ENCODE results near the gene MAPK8IP2. TPM values are rescaled to one million over a fixed set of nuclear protein-coding genes. Genes with fewer than 3 reads are reported as not detected.
"Not testable (repeated sequence)": the region's sequence is repeated elsewhere in the genome, so short reads cannot be mapped to it uniquely, and the experiment has no call there.

The MAPK8IP2 gene
- polyA plus RNA-seq, 1 experiment = 0.39 TPM

GRCh38 chr22:50653256-50653655, 52.7 kb downstream of the MAPK8IP2 start:
- Histone ChIP-seq H3K4me3 (ENCODE audit: low read depth, low read length) (no peak overlapping the region), H3K36me3 (ENCODE audit: control insufficient read depth, insufficient read depth, low read length) (no peaks in the 10 kb centered on the region), H3K27me3 (ENCODE audit: control insufficient read depth, insufficient read depth, low read length) (no peaks in the 10 kb centered on the region)
- DNase-seq (ENCODE audit: low read depth) = no peak
- TF ChIP-seq, protein P1, sequence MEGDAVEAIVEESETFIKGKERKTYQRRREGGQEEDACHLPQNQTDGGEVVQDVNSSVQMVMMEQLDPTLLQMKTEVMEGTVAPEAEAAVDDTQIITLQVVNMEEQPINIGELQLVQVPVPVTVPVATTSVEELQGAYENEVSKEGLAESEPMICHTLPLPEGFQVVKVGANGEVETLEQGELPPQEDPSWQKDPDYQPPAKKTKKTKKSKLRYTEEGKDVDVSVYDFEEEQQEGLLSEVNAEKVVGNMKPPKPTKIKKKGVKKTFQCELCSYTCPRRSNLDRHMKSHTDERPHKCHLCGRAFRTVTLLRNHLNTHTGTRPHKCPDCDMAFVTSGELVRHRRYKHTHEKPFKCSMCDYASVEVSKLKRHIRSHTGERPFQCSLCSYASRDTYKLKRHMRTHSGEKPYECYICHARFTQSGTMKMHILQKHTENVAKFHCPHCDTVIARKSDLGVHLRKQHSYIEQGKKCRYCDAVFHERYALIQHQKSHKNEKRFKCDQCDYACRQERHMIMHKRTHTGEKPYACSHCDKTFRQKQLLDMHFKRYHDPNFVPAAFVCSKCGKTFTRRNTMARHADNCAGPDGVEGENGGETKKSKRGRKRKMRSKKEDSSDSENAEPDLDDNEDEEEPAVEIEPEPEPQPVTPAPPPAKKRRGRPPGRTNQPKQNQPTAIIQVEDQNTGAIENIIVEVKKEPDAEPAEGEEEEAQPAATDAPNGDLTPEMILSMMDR (IDR thresholded peaks at IDR 0.05; ENCODE audit: insufficient read depth, low read depth, low read length) = no peak
- POLR2A ChIA-PET = no interaction called here
- CTCF ChIA-PET = no interaction called here

DNA sequence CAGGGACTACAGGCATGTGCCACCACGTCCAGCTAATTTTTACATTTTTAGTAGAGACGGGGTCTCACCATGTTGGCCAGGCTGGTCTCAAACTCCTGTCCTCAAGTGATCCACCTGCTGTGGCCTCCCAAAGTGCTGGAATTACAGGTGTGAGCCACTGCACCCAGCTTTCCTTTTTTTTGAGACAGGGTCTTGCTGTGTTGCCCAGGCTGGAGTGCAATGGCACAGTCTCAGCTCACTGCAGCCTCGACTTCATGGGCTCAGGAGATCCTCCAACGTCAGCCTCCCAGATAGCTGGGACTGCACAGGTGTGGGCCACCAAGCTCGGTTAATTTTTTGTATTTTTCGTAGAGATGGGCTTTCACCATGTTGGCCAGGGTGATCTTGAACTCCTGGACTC, 54.1 kb downstream of the MAPK8IP2 start:
- POLR2A ChIA-PET; CTCF ChIA-PET; H3K36me3 ChIP-seq (ENCODE audit: control insufficient read depth, insufficient read depth, low read length): not testable (repeated sequence)

DNA sequence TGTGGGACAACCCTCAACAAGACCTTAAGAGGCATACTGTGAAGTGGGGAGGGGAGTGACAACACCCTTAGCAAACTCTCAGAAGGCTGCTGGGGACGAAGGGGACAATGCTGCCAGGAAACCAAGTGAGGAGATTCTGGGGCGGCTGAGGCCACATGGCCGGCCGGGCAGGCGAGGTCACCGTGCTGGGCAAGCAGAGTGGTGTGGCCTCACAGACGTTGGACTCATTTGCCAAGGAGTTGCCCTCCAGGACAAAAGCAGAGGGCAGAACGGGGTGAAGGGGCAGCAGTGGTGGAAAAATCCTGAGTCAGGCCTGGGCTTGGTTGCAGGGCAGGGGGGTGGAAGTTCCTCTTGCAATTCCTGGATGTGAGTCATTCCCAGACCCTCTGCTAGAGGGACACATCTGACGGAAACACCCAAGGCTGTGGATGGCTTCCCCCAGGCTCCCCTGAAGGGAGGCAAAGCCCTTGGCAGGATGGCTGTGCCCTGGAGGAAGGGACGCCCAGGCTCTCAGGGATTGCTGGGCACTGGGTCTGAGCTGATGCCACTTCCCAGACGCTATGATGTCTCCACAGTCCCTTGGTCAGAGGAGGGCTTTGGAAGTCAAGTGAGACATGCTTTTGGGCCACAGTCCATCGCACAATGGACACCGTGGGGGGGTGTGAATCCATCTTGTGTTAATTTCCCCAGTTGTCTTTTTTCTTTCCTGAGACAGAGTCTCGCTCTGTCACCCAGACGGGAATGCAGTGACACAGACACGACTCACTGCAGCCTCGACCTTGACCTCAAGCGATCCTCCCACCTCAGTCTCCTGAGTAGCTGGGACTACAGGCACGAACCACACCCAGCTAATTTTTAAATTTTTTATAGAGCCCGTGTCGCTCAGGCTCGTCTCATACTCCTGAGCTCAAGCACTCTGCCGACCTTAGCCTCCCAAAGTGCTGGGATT, 55.8 kb downstream of the MAPK8IP2 start:
- DNase-seq (ENCODE audit: low read depth) = no peak
- Histone ChIP-seq H3K4me3 (ENCODE audit: low read depth, low read length) (no peak overlapping the region), H3K36me3 (ENCODE audit: control insufficient read depth, insufficient read depth, low read length) (no peaks in the 10 kb centered on the region), H3K27me3 (ENCODE audit: control insufficient read depth, insufficient read depth, low read length) (no peaks in the 10 kb centered on the region)
- CTCF ChIA-PET = interaction anchor here (0.8 kb wide), 1 partner anchor 15 kb away, joined by 3 read pairs; no protein-coding TSS in a partner anchor
- TF ChIP-seq, protein P1 (IDR thresholded peaks at IDR 0.05; ENCODE audit: insufficient read depth, low read depth, low read length) = no peak
- POLR2A ChIA-PET = no interaction called here

More for the DNA sequence above, 54.1 kb downstream of the MAPK8IP2 start:
- H3K27me3 ChIP-seq (ENCODE audit: control insufficient read depth, insufficient read depth, low read length); DNase-seq (ENCODE audit: low read depth); H3K4me3 ChIP-seq (ENCODE audit: low read depth, low read length): not testable (repeated sequence)

DNA sequence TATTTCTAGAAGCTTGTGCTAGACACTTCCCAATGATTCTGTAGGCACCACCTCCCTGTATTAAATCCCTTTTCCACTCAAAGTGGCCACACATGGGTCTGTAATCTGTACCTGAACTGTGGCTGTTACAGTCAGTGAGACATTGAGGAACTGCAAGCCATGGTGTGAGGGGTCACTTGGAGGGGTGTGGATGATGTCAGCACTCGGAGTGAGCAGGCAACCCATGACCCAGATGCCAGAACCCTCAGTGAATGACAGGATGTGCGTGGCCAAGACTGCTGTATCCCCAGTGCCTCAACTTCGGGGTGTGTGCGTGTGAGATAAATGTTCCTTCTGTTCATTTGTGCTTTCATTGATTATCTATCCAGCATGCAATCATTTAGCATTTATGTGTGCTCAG, 57.3 kb downstream of the MAPK8IP2 start:
- ChIA-PET POLR2A (no interaction called here), CTCF (no interaction called here)
- no peak for DNase-seq (ENCODE audit: low read depth)
- no peak overlapping the region for H3K4me3 ChIP-seq (ENCODE audit: low read depth, low read length)
- H3K36me3 ChIP-seq (ENCODE audit: control insufficient read depth, insufficient read depth, low read length) = no peaks in the 10 kb centered on the region
- TF ChIP-seq, protein P1 (IDR thresholded peaks at IDR 0.05; ENCODE audit: insufficient read depth, low read depth, low read length) = no peak
- no peaks in the 10 kb centered on the region for H3K27me3 ChIP-seq (ENCODE audit: control insufficient read depth, insufficient read depth, low read length)

GRCh38 chr22:50659711-50660110, 59.1 kb downstream of the MAPK8IP2 start:
- POLR2A ChIA-PET; H3K27me3 ChIP-seq (ENCODE audit: control insufficient read depth, insufficient read depth, low read length); H3K36me3 ChIP-seq (ENCODE audit: control insufficient read depth, insufficient read depth, low read length); CTCF ChIA-PET; DNase-seq (ENCODE audit: low read depth); H3K4me3 ChIP-seq (ENCODE audit: low read depth, low read length): not testable (repeated sequence)

DNA sequence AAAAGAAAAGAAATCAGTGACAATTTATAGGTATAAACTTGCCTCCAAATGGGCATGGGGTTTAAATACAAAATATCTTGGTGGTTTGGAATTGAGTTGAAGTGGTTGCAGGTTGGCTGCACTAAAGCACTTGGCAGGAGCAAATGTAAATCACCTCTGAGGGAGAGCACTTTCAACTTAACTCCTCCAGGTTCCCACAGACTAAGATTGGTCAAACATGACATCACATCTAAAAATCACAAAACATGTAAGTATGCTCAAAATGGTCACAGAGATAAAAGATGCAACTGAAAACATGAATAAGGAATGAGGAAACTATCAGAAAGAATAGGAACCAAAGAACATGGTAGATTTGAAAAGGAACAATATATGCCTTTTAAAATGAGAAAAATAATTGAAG, 59.7 kb downstream of the MAPK8IP2 start:
- H3K36me3 ChIP-seq (ENCODE audit: control insufficient read depth, insufficient read depth, low read length) = no peaks in the 10 kb centered on the region
- TF ChIP-seq, protein P1 (IDR thresholded peaks at IDR 0.05; ENCODE audit: insufficient read depth, low read depth, low read length) = no peak
- CTCF ChIA-PET = no interaction called here
- no peak for DNase-seq (ENCODE audit: low read depth)
- no peak overlapping the region for H3K4me3 ChIP-seq (ENCODE audit: low read depth, low read length)
- no peaks in the 10 kb centered on the region for H3K27me3 ChIP-seq (ENCODE audit: control insufficient read depth, insufficient read depth, low read length)
- POLR2A ChIA-PET = no interaction called here

Other genes starting within 250 kb of the MAPK8IP2 start
- 21.7 and 34.7 TPM in 2 replicates for gene SBF1, start 125.8 kb upstream of the MAPK8IP2 start, polyA plus RNA-seq (2011; rRNA removed)
- 8.1 and 16.0 TPM in 2 replicates for gene ADM2, start 119.2 kb upstream of the MAPK8IP2 start, polyA plus RNA-seq (2011; rRNA removed)
- gene MIOX, start 113.9 kb upstream of the MAPK8IP2 start, polyA plus RNA-seq (2011; rRNA removed) = 0.16 and 0.20 TPM in 2 replicates
- 54.0 and 111 TPM in 2 replicates for gene LMF2, start 93.1 kb upstream of the MAPK8IP2 start, polyA plus RNA-seq (2011; rRNA removed)
- gene NCAPH2, start 92.6 kb upstream of the MAPK8IP2 start, polyA plus RNA-seq (2011; rRNA removed) = 16.1 and 31.7 TPM in 2 replicates
- 0.78 and 2.5 TPM in 2 replicates for gene SCO2, start 75.2 kb upstream of the MAPK8IP2 start, polyA plus RNA-seq (2011; rRNA removed)
- 13.1 and 20.6 TPM in 2 replicates for gene TYMP, start 70.8 kb upstream of the MAPK8IP2 start, polyA plus RNA-seq (2011; rRNA removed)
- gene KLHDC7B, start 54.9 kb upstream of the MAPK8IP2 start, polyA plus RNA-seq (2011; rRNA removed) = 0.34 and 0.39 TPM in 2 replicates
- gene SYCE3, start 37.9 kb upstream of the MAPK8IP2 start, polyA plus RNA-seq (2011; rRNA removed) = not detected in 2 replicates
- 3.2 and 4.3 TPM in 2 replicates for gene CPT1B, start 22.4 kb upstream of the MAPK8IP2 start, polyA plus RNA-seq (2011; rRNA removed)
- 31.5 and 51.2 TPM in 2 replicates for gene CHKB, start 17.9 kb upstream of the MAPK8IP2 start, polyA plus RNA-seq (2011; rRNA removed)
- 15.7 and 36.9 TPM in 2 replicates for gene ARSA, start 27.4 kb downstream of the MAPK8IP2 start, polyA plus RNA-seq (2011; rRNA removed)
- gene SHANK3, start 72.0 kb downstream of the MAPK8IP2 start, polyA plus RNA-seq (2011; rRNA removed) = 0.21 and 0.25 TPM in 2 replicates
- 0.12 TPM in 1 of 2 replicates, not detected in the other for gene ACR, start 137.4 kb downstream of the MAPK8IP2 start, polyA plus RNA-seq (2011; rRNA removed)
- gene RABL2B, start 182.8 kb downstream of the MAPK8IP2 start, polyA plus RNA-seq (2011; rRNA removed) = 32.5 and 41.6 TPM in 2 replicates

Measured in BJ (cell line).